ENCODE data around the gene RHOT2.

The RHOT2 gene

DNA sequence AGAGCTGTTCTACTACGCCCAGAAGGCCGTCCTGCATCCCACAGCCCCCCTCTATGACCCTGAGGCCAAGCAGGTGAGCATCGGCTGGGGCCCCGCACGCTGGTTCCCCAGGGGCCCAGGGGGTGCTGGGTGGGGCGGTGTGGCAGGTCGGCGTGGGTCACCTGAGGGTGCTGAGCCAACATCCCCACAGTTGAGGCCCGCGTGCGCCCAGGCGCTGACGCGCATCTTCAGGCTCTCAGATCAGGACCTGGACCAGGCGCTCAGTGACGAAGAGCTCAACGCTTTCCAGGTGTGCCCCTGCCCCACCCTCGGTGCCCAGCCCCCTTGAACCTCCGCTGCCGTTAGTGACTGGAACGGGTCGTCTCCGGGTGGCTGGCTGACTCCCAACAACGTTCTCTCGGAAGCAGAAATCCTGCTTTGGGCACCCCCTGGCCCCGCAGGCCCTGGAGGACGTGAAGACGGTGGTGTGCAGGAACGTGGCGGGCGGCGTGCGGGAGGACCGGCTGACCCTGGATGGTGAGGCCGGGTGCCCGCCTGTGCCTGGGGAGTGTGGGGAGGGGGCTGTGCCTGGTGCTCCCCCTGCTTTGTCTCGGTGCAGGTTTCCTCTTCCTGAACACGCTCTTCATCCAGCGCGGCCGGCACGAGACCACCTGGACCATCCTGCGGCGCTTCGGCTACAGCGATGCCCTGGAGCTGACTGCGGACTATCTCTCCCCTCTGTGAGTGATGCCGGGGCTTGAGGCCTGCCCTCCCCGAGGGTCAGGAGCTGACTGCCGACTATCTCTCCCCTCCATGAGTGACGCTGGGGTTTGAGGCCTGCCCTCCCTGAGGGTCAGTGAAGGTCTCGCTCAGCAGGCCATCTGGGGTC lies 2.8 kb downstream of the RHOT2 start:
- no peak for DNase-seq (ENCODE audit: low read depth, low spot score)

DNA sequence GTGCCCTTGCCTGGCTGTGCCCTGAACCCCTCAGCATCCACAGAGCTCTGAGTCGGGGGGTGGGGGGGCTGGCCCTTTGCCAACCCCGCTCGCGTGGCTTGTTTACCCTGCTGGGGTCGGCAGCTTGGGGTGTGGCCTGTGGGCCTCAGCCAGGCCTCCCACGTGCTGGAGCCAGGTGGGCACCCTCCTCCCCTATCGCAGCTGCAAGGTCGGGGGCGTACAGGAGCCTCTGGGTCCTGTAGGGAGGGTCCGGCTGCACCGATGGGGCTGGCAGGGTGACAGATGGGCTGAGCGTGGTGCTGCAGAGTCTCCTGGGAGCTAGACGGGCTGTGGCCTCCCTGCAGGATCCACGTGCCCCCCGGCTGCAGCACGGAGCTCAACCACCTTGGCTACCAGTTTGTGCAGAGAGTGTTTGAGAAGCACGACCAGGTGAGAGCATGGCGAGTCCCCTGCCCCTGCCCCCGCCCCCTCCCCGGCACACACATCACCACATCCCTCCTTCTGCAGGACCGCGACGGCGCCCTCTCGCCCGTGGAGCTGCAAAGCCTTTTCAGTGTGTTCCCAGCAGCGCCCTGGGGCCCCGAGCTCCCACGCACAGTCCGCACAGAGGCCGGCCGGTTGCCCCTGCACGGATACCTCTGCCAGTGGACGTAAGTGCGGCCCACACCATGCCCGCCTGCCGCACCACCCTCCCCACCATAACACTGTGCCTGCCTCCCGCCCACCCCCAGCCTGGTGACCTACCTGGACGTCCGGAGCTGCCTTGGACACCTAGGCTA lies 3.6 kb downstream of the RHOT2 start:
- DNase-seq (ENCODE audit: low read depth, low spot score): no peak

DNA sequence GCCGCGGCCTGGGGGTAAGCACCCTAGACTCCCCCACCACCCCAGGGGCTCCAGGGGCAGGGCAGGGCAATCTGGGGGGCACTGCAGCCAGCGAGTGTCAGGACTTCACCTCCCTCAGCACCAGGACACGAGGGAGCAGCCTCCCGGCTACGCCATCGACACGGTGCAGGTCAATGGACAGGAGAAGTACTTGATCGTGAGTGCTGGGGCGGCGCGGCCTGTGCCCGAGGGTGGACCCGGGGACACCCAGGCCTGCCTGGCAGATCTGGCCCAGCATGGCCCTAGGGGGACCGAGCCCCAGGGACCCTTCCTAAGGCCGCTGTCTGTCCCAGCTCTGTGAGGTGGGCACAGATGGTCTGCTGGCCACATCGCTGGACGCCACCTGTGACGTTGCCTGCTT lies 4.4 kb downstream of the RHOT2 start:
- DNase-seq (ENCODE audit: low read depth, low spot score): no peak

DNA sequence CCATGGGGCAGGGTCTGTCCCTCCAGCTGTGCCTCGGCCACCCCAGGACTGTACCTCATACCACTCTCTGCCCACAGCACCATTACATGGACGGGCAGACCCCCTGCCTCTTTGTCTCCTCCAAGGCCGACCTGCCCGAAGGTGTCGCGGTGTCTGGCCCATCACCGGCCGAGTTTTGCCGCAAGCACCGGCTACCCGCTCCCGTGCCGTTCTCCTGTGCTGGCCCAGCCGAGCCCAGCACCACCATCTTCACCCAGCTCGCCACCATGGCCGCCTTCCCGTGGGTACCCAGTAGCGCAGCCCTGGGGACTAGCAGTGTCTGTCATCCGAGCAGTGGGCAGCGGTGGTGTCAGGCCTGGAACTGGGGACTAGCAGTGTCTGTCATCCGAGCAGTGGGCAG lies 4.9 kb downstream of the RHOT2 start:
- no peak for DNase-seq (ENCODE audit: low read depth, low spot score)

DNA sequence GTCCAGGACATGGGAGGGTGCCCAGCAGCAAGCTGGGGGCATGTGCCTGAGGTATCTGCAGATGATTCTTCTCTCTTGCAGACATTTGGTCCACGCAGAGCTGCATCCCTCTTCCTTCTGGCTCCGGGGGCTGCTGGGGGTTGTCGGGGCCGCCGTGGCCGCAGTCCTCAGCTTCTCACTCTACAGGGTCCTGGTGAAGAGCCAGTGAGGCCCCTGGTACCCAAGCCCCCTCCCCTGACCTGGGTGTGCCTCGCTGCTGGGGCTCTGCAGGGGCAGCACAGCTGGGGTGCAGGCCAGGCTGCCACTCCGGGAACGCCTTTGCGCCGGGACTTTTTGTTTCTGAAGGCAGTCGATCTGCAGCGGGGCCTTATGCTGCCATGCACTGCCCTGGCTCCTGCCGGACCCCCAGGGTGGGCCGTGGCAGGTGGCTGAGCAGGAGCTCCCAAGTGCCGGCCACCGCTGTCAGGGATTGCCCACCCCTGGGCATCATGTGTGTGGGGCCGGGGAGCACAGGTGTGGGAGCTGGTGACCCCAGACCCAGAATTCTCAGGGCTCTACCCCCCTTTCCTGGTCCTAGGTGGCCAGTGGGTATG lies 5.6 kb downstream of the RHOT2 start:
- no peak for DNase-seq (ENCODE audit: low read depth, low spot score)

DNA sequence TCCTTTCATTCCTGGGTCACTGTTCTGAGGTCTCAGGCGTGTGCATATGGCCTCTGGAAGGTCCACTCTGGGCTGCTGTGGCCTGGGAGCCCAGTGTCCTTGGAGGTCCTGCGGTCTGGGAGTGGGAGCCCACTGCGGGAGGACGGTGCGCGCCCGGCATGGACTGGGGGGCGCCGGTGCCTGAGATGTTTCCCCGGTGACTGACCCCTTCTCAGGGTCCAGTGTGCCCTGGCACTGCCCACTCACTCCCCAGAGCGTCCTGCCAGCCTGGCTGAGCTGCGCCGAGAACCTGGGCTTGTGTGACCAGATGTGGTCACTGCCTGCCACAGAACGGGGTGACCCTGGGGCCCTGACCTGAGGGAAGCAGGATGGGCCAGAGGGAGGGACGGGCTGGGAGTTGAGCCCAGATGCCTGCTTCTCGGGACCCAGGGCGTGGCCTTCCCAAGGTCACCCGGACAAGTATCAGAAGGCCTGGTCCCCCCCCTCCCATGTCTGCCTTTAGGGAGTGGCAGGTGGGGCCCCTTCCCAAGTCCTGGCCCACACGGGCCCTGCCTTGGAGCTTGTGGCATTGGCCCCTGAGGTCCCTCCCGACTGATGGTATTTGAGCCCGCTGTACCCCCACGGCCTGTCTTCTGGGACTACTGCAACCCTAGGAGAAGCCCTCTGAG lies 6.4 kb downstream of the RHOT2 start:
- no peak for DNase-seq (ENCODE audit: low read depth, low spot score)

DNA sequence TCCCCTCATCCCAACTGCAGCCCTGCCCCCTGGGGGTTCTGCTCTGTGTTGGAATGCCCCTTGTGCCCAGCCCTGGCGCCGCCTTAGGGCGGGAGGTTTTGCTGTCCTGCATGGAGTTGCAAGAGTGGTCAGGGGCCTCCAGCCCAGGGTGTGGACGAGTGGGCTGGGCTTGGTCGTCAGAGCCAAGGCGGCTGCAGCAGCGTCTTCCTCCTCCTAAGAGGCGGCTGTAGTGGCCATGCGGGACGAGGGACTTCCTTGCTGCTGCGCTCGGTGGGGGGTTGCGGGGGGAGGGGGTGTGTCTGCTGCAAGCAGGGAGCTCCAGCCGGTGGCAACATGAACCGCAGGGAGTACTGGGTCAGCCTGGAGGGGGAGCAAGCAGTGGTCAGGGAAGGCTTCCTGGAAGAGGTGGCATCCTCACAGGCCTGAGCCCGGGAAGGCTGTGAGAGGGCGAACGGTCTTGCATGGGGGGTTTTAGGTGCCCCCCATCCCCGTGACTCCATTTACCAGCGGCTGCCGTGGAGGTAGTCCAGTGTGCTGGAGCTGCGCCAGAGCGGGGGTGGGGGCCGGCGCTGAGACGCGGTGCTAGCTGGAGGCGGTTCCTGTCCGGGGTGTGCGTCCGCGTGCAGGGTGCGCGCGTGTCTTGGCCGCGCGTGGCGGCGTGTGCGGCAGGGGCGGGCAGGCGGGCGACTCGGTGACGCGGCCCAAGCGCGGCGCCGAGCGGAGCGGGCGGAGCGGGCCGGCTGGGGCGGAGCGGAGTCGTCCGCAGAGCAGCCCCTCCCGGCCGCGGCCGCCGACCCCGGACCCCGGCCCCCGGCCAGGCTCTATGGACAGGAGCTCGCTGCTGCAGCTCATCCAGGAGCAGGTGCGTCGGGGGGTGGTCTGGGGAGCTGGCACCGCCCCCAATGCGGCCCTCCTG lies 7.3 kb downstream of the RHOT2 start, which contains the start of gene RHBDL1:
TSS of gene RHBDL1 (plus strand) at position 704 of the 916 bp plus-strand sequence. CDS start at position 824, 120 bp downstream.
- DNase-seq (ENCODE audit: low read depth, low spot score): no peak

DNA sequence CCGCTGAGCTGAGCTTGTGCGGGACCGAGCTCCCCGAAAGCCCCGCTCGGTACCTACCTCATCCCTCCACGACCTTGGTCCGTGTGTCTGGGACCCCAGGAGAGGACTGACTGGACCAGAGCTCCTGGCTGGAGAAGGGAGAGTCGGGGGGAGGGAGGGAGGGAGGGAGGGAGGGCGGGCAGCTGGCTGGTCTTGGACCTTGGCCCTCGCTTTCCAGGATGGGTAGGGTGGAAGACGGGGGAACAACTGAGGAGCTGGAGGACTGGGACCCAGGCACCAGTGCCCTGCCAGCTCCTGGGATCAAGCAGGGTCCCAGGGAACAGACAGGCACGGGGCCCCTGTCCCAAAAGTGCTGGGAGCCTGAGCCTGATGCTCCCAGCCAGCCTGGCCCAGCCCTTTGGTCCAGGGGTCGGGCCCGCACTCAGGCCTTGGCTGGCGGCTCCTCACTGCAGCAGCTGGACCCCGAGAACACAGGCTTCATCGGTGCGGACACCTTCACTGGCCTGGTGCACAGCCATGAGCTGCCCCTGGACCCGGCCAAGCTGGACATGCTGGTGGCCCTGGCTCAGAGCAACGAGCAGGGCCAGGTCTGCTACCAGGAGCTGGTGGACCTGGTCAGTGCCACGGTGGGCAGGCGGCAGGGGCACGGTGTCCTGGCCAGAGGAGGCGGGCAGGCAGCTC lies 8.1 kb downstream of the RHOT2 start:
- no peak for DNase-seq (ENCODE audit: low read depth, low spot score)

DNA sequence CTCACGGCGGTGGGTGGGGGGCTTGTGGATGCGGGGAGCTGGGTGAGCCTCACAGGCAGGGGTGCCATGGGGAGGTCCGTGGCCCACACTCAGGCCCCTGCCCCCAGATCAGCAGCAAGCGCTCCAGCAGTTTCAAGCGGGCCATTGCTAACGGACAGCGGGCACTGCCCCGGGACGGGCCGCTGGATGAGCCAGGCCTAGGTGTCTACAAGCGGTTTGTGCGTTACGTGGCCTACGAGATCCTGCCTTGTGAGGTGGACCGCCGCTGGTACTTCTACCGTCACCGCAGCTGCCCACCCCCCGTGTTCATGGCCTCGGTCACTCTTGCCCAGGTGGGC lies 8.6 kb downstream of the RHOT2 start:
- DNase-seq (ENCODE audit: low read depth, low spot score): no peak

DNA sequence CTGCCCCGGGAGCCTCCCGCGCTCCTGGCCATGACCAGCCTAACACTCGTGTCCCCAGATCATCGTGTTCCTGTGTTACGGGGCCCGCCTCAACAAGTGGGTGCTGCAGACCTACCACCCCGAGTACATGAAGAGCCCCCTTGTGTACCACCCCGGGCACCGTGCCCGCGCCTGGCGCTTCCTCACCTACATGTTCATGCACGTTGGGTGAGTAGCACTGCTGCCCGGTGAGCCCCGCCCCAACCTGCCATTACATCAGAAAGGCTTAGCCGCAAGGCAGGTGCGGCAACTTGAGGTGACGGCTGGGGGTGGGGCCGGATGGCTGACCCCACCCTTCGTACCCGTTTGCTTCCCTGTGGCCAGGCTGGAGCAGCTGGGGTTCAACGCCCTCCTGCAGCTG lies 9.0 kb downstream of the RHOT2 start:
- DNase-seq (ENCODE audit: low read depth, low spot score): no peak

DNA sequence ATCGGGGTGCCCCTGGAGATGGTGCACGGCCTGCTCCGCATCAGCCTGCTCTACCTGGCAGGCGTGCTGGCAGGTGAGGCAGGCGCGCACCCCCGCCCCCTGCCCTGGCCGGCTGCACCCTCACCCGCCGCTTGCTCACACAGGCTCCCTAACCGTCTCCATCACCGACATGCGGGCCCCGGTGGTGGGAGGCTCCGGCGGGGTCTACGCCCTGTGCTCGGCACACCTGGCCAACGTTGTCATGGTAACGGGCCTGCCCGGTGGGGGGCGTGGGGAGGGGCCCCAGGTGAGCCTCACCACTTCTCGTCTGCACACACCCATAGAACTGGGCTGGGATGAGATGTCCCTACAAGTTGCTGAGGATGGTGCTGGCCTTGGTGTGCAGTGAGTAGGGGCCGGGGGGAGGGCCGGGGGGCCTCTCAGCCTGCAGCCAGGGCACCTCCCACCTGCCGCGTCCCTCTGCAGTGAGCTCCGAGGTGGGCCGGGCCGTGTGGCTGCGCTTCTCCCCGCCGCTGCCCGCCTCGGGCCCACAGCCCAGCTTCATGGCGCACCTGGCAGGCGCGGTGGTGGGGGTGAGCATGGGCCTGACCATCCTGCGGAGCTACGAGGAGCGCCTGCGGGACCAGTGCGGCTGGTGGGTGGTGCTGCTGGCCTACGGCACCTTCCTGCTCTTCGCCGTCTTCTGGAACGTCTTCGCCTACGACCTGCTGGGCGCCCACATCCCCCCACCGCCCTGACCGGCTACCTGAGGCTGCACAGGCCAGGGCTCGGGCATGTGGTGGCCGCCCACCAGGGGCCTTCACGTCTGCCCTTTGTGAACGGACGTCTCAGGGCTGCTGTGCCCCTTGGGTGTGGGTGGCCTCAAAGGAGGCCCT lies 9.6 kb downstream of the RHOT2 start:
- no peak for DNase-seq (ENCODE audit: low read depth, low spot score)

DNA sequence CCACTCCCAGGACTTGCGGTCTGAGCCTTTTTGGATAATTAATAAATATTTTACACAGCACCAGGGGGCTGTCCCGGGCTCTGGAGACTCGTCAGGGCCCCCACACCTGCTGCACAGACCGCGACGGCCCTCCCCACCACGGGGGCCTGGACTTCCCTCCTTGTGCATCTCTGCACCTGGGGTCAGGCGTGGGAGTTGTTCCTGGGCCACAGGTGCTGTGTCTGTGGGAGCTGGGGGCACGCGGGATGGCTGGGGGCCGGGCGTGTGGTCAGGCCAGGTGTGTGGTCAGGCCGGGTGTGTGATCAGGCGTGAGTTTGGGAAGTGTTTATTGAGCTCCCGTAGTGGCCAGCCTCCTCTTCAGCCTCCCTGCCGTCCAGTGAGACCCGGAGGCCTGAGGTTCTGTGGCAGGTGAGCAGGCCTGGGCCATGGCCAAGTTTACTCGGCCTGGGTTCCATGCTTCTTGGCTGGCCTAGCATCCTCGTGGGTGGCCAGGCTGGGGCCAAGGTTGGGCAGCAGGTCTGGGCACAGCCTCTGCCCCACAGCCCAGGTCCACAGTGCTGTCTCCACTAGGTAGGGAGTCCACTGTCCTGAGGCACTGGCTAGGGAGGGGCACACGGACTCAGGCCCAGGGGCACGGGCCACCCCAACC lies 10.4 kb downstream of the RHOT2 start:
- no peak for DNase-seq (ENCODE audit: low read depth, low spot score)

DNA sequence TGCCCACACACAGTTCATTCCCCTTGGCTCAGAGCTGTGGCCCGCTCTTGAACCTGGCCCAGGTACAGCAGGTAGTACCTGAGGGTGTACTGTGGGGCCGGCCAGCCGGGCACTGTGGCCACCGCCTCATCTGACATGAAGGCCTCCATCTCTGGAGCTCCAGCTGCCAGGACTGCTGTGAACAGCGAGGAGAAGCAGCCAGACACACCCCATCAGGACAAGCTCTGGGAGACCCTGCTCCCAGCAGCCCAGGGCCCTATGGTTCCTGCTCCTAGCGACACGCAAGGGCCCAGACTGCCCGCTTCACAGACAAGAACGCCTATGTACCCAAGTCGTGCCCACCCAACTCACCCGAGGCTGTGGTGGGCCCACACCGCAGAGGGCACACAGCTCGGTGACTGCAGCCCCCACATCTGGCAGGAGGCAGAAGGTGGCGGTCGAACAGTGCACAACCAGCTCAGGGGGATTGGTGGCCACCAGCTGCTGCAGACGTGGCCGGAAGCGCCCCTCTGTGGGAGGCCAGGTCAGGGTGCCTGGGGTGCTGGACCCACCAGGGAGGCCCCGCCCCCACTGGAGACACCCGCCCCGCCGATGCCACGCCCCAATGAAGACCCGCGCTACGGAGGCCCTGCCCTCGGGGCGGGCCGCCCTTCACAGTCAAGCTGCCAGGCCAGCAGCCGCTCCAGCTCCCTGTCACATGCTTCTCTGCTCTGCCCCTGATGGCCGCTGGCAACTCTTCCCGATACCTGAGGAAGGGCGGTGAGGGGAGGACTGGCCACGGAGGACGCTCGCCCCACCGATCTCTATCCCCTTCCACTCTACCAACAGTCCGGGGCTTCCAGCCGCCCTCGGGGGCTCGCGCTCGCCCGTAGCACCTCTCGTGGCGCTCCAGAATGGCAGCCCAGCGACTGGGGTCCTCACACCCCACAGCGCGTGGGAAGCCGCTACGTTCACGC lies 11.2 kb downstream of the RHOT2 start:
- DNase-seq (ENCODE audit: low read depth, low spot score): no peak

DNA sequence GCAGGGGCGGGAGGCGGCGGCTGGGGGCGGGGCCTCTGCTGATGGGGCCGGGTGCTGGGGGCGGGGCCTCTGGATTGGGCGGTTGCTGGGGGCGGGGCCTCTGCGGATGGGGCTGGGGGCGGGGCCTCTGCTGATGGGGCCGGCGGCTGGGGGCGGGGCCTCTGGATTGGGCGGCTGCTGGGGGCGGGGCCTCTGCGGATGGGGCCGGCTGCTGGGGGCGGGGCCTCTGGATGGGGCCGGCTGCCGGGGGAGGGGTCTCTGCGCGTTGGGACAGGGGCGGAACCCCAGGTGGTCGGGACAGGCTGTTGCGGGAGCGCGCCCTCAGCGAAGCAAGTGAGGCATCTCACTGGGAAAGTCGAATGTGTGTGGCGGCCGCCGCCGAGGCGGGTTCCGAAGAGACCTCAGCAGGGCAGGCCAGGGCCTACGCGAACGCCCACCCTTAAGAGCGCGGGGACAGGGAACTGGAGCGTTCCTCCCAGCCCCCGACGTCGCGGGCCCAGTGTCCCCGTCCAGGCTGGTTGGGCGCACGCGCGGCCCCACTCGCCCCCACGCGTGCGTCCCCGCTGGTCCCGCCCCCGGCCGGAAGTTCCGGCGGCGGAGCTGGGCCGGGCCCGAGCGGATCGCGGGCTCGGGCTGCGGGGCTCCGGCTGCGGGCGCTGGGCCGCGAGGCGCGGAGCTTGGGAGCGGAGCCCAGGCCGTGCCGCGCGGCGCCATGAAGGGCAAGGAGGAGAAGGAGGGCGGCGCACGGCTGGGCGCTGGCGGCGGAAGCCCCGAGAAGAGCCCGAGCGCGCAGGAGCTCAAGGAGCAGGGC lies 12.1 kb downstream of the RHOT2 start, which contains the start of gene STUB1:
TSS of gene STUB1 (plus strand) at position 597 of the 811 bp plus-strand sequence. CDS start at position 713, 116 bp downstream.
- DNase-seq (ENCODE audit: low read depth, low spot score): peak; percentile 57

DNA sequence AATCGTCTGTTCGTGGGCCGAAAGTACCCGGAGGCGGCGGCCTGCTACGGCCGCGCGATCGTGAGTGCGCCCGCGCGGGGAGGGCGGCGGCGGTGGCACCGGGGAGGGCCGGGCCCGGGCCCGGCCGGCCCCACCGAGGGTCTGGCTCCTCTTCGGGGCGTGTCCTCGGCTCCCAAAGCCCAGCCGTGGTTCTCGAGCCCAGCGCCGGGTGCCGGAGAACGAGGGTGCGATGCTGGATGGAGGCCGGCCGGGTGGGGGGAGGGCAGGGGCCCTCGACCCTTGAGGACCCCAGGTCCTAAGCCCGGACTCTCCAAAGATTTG lies 12.7 kb downstream of the RHOT2 start:
- DNase-seq (ENCODE audit: low read depth, low spot score): no peak

DNA sequence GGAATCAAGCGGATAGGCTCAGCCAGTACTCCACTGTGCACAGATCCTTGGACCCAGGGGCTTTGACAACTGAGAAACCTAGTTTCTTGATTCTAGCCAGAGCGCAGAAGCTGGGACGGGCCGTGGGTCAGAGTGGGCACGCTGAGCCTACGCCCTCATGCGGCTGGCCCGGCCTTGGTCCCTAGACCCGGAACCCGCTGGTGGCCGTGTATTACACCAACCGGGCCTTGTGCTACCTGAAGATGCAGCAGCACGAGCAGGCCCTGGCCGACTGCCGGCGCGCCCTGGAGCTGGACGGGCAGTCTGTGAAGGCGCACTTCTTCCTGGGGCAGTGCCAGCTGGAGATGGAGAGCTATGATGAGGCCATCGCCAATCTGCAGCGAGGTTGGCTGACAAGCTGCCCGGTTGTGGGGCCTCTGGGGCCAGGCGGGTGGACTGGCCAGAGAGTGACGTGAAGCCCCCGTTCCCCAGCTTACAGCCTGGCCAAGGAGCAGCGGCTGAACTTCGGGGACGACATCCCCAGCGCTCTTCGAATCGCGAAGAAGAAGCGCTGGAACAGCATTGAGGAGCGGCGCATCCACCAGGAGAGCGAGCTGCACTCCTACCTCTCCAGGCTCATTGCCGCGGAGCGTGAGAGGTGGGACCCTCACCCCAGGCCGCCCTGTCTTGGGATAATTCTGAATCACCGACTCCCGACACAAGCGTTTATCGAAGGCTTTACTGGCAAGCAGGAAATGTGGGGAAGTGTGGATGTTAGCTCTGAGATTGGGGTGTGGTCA lies 13.2 kb downstream of the RHOT2 start:
- no peak for DNase-seq (ENCODE audit: low read depth, low spot score)
